Tibial nerve (tissue), 4 donors: ENCODE measurements around the gene NOL4L.

Experiments
- EP300 ChIP-seq, 2 donors: sonication (generic); formaldehyde crosslinking; IDR thresholded peaks; one replicate each; pipeline ENCODE4 v1.6.1; 2017; ENCODE audit warnings: antibody characterized with exemption in 2 of 2, mild to moderate bottlenecking in 1 of 2
- POLR2A ChIP-seq, 2 donors: fragments of 450-650 bp; IDR thresholded peaks; one replicate each; pipeline ENCODE4 v1.6.1; 2017; ENCODE audit warnings: antibody characterized with exemption in 2 of 2, mild to moderate bottlenecking in 2 of 2, moderate library complexity in 2 of 2
- TF ChIP-seq, protein P1 (sequence below), 5 experiments: fragments of 200-600 bp in 3 of 5; fragments of 450-650 bp in 2 of 5; sonication (generic) in 3 of 5; IDR thresholded peaks; one replicate each; pipeline ENCODE4 v1.5.1; 2016 to 2019; ENCODE audit warnings: antibody characterized with exemption in 5 of 5, mild to moderate bottlenecking in 3 of 5, moderate library complexity in 2 of 5

DNA sequence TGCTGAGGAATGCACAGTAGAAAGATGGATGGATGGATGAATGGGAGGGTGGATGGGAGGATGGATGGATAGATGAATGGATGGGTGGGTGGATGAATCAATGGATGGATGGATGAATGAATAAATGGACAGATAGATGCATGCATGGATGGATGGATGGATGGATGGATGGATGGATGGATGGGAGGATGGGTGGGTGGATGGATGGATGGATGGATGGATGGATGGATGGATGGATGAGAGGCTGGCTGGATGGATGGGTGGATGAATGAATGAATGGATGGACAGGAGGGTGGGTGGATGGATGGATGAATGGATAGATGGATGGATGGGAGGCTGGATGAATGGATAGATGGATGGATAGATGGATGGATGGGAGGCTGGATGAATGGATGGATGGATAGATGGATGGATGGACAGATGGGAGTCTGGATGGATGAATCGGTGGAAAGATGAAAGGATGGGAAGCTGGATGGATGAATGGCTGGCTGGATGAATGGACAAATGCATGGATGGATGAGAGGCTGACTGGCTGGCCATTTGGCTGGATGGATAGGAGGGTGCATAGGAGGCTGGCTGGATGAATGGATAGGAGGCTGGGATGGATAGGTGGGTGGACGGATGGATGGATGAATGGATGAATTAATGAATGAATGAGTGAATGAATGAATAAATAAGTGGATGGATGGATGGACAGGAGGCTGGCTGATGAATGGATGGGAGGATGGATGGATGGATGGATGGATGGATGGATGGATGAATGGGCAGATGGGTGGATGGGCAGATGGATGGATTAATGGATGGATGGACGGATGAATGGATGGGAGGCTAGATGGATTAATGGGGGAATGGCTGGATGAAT lies 28.3 kb upstream of the NOL4L start:
- TF ChIP-seq, protein P1, sequence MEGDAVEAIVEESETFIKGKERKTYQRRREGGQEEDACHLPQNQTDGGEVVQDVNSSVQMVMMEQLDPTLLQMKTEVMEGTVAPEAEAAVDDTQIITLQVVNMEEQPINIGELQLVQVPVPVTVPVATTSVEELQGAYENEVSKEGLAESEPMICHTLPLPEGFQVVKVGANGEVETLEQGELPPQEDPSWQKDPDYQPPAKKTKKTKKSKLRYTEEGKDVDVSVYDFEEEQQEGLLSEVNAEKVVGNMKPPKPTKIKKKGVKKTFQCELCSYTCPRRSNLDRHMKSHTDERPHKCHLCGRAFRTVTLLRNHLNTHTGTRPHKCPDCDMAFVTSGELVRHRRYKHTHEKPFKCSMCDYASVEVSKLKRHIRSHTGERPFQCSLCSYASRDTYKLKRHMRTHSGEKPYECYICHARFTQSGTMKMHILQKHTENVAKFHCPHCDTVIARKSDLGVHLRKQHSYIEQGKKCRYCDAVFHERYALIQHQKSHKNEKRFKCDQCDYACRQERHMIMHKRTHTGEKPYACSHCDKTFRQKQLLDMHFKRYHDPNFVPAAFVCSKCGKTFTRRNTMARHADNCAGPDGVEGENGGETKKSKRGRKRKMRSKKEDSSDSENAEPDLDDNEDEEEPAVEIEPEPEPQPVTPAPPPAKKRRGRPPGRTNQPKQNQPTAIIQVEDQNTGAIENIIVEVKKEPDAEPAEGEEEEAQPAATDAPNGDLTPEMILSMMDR (IDR thresholded peaks at IDR 0.05), result no peak
- no peak for TF ChIP-seq POLR2A (IDR thresholded peaks at IDR 0.05)
- no peak for TF ChIP-seq EP300 (IDR thresholded peaks at IDR 0.05)
